Thyroid gland (tissue), 4 donors: ENCODE data around the gene NT5E.

Experiments
- POLR2A ChIP-seq, 2 donors: fragments of 450-650 bp; IDR thresholded peaks; one replicate each; pipeline ENCODE4 v1.6.1; 2017; ENCODE audit warnings: antibody characterized with exemption in 2 of 2, mild to moderate bottlenecking in 2 of 2, moderate library complexity in 1 of 2
- TF ChIP-seq, protein P1 (sequence below), 6 experiments: fragments of 200-600 bp in 3 of 6; fragments of 450-650 bp in 3 of 6; sonication (generic) in 3 of 6; IDR thresholded peaks; one replicate each; pipeline ENCODE4 v1.5.1; 2016 to 2019; ENCODE audit warnings: antibody characterized with exemption in 6 of 6, mild to moderate bottlenecking in 2 of 6, inconsistent platforms in 1 of 6, moderate library complexity in 1 of 6

GRCh38 chr6:85493389-85493788 lies 43.5 kb downstream of the NT5E start:
- no peak for TF ChIP-seq POLR2A (IDR thresholded peaks at IDR 0.05)
- TF ChIP-seq, protein P1, sequence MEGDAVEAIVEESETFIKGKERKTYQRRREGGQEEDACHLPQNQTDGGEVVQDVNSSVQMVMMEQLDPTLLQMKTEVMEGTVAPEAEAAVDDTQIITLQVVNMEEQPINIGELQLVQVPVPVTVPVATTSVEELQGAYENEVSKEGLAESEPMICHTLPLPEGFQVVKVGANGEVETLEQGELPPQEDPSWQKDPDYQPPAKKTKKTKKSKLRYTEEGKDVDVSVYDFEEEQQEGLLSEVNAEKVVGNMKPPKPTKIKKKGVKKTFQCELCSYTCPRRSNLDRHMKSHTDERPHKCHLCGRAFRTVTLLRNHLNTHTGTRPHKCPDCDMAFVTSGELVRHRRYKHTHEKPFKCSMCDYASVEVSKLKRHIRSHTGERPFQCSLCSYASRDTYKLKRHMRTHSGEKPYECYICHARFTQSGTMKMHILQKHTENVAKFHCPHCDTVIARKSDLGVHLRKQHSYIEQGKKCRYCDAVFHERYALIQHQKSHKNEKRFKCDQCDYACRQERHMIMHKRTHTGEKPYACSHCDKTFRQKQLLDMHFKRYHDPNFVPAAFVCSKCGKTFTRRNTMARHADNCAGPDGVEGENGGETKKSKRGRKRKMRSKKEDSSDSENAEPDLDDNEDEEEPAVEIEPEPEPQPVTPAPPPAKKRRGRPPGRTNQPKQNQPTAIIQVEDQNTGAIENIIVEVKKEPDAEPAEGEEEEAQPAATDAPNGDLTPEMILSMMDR (IDR thresholded peaks at IDR 0.05), result no peak
